ENCODE data around the gene UXT. TPM values are rescaled to one million over a fixed set of nuclear protein-coding genes. Genes with fewer than 3 reads are reported as not detected.
"Not testable (repeated sequence)": the region's sequence is repeated elsewhere in the genome, so short reads cannot be mapped to it uniquely, and the experiment has no call there.

UXT gene
- polyA plus RNA-seq, 1 donor from 2014 or later = 153 TPM

DNA sequence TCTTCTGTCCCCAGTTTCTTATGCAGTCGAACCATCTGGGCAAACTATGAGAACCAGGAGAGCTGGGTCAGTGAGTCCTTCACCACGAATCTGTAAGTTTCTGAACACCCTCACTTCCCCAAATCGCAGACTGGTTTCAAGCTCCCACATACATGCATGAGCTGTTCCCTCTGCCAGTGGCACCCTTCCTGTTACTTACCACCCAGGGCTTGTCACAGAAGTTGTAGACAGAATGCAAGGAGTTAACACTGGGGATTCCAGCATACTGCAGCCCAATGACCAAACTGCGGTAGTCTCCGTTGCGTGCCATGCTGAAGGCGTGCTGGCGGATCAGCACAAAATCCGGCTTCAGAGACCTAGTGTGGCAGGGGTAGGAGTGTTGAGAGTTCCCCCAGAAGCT lies 54.0 kb downstream of the UXT start:
- H3K4me2 ChIP-seq (ENCODE audit: low read length) = no peak overlapping the region
- H3K9ac ChIP-seq (ENCODE audit: low read length) = no peak overlapping the region
- no peak overlapping the region for H3K27ac ChIP-seq (ENCODE audit: low read length)
- no peaks in the 10 kb centered on the region for H3K27me3 ChIP-seq (ENCODE audit: insufficient read depth, low read depth, low read length)
- TF ChIP-seq POLR2AphosphoS5 (IDR thresholded peaks at IDR 0.05) = no peak
- no peak for TF ChIP-seq TAF1 (IDR thresholded peaks at IDR 0.05; ENCODE audit: low read depth)
- TF ChIP-seq, protein P1, sequence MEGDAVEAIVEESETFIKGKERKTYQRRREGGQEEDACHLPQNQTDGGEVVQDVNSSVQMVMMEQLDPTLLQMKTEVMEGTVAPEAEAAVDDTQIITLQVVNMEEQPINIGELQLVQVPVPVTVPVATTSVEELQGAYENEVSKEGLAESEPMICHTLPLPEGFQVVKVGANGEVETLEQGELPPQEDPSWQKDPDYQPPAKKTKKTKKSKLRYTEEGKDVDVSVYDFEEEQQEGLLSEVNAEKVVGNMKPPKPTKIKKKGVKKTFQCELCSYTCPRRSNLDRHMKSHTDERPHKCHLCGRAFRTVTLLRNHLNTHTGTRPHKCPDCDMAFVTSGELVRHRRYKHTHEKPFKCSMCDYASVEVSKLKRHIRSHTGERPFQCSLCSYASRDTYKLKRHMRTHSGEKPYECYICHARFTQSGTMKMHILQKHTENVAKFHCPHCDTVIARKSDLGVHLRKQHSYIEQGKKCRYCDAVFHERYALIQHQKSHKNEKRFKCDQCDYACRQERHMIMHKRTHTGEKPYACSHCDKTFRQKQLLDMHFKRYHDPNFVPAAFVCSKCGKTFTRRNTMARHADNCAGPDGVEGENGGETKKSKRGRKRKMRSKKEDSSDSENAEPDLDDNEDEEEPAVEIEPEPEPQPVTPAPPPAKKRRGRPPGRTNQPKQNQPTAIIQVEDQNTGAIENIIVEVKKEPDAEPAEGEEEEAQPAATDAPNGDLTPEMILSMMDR (IDR thresholded peaks at IDR 0.05; ENCODE audit: poor library complexity, severe bottlenecking) = no peak
- no peak for TF ChIP-seq MXI1 (conservative IDR thresholded peaks at IDR 0.05; ENCODE audit: poor library complexity, severe bottlenecking)
- no peak for TF ChIP-seq REST (IDR thresholded peaks at IDR 0.05; ENCODE audit: borderline replicate concordance)
- no peak for TF ChIP-seq EP300 (conservative IDR thresholded peaks at IDR 0.05; ENCODE audit: poor library complexity, severe bottlenecking)
- TF ChIP-seq EZH2 (IDR thresholded peaks at IDR 0.05; ENCODE audit: borderline replicate concordance, insufficient read depth, low read length, poor library complexity, severe bottlenecking) = no peak
- TF ChIP-seq RAD21 (conservative IDR thresholded peaks at IDR 0.05) = no peak
- no peak for TF ChIP-seq SMC3 (conservative IDR thresholded peaks at IDR 0.05; ENCODE audit: poor library complexity)
- H2AFZ ChIP-seq (ENCODE audit: low read depth, low read length) = no peak overlapping the region
- no peaks in the 10 kb centered on the region for H3F3A ChIP-seq (ENCODE audit: insufficient read depth, low read length, poor library complexity, severe bottlenecking)
- H4K20me1 ChIP-seq (ENCODE audit: insufficient read depth) = no peaks in the 10 kb centered on the region
- H3K79me2 ChIP-seq (replicated peaks; ENCODE audit: insufficient read depth, low read length) = no peaks in the 10 kb centered on the region
- no peaks in the 10 kb centered on the region for H3K9me2 ChIP-seq (ENCODE audit: insufficient read depth, low read length)
- no peaks in the 10 kb centered on the region for H3K9me3 ChIP-seq (ENCODE audit: low read length)
- H3K4me3 ChIP-seq (ENCODE audit: low read length) = no peak overlapping the region
- H3K36me3 ChIP-seq (ENCODE audit: insufficient read depth, low read length) = no peaks in the 10 kb centered on the region

DNA sequence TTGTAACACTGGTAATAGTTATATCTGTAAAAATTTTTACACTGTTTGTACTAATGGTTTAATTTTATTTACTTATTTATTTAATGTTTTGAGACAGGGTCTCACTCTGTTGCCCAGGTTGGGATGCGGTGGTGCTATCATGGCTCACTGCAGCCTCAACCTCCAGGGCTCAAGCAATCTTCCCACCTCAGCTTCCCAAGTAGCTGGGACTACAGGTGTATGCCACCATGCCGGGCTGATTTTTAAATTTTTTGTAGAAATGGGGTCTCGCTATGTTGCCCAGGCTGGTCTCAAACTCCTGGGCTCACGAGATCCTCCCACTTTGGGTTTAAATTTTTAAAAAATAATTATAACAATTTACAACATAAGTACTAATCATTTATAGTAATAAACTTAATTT lies 55.9 kb downstream of the UXT start:
- not testable (repeated sequence) for H3K9me3 ChIP-seq (ENCODE audit: low read length); H3K27ac ChIP-seq (ENCODE audit: low read length); H3K36me3 ChIP-seq (ENCODE audit: insufficient read depth, low read length); H3K9me2 ChIP-seq (ENCODE audit: insufficient read depth, low read length); H3K9ac ChIP-seq (ENCODE audit: low read length); H2AFZ ChIP-seq (ENCODE audit: low read depth, low read length); H3F3A ChIP-seq (ENCODE audit: insufficient read depth, low read length, poor library complexity, severe bottlenecking); H4K20me1 ChIP-seq (ENCODE audit: insufficient read depth); H3K79me2 ChIP-seq (replicated peaks; ENCODE audit: insufficient read depth, low read length); H3K4me2 ChIP-seq (ENCODE audit: low read length); H3K4me3 ChIP-seq (ENCODE audit: low read length); H3K27me3 ChIP-seq (ENCODE audit: insufficient read depth, low read depth, low read length)

Other genes starting within 250 kb of the UXT start
- gene ZNF41, start 176.0 kb downstream of the UXT start, polyA plus RNA-seq = 7.9 and 9.1 TPM in 2 replicates
- gene ARAF, start 98.0 kb downstream of the UXT start, polyA plus RNA-seq = 9.9 and 25.0 TPM in 2 replicates
- gene TIMP1, start 76.7 kb downstream of the UXT start, polyA plus RNA-seq = 2.0 and 3.9 TPM in 2 replicates
- gene SYN1, start 39.3 kb downstream of the UXT start, polyA plus RNA-seq = 4.3 and 6.7 TPM in 2 replicates
- gene CFP, start 29.2 kb downstream of the UXT start, polyA plus RNA-seq = 2.7 and 4.8 TPM in 2 replicates
- gene ELK1, start 8.6 kb downstream of the UXT start, polyA plus RNA-seq = 21.2 and 31.8 TPM in 2 replicates
- gene ZNF81, start 177.7 kb upstream of the UXT start, polyA plus RNA-seq = 7.0 and 7.7 TPM in 2 replicates